ENCODE data around the gene MEF2A.
A peak's percentile ranks its signal among the peaks of the same experiment; 100 is the strongest.

The MEF2A gene

GRCh38 chr15:99706557-99707303, 140.9 kb downstream of the MEF2A start:
- no peak for DNase-seq

DNA sequence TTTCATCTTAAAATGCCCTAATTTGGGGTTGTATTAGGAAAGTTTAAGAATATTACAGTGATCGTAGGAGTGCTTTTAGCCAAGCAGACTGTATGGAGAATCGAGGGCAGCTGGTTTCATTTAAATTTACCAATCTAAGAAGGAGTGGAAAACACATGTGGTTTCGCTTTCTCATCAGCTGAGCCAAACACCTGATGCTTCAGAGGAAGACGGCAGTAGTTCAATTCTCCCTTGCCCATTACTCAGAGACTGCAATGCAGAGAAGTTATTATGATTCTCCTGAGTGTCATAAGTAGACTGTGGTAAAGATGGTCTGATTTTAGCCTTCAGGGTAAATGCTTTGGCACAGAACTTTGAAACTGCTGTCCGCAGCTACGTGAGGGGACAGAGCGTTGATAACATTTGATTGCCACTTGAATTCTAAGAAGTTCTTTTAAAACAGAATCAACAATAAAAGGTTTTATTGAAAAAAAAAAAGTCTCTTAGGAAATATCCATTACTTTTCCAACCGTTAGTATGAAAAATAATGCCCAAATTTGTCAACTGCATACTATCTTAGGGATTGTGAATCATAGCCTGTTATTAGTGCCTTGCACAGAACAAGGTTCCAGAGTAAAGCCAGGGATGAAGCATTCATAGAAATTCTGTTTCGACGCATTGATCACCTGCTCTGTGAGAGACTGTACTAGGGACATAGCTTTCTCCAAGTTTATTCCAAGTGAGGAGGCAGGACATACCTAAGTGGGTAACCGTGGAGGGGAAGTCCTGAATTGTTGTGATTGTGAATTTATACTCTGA, 141.9 kb downstream of the MEF2A start:
- DNase-seq: no peak

GRCh38 chr15:99708563-99708962, 142.8 kb downstream of the MEF2A start:
- peak; percentile 77 for DNase-seq

DNA sequence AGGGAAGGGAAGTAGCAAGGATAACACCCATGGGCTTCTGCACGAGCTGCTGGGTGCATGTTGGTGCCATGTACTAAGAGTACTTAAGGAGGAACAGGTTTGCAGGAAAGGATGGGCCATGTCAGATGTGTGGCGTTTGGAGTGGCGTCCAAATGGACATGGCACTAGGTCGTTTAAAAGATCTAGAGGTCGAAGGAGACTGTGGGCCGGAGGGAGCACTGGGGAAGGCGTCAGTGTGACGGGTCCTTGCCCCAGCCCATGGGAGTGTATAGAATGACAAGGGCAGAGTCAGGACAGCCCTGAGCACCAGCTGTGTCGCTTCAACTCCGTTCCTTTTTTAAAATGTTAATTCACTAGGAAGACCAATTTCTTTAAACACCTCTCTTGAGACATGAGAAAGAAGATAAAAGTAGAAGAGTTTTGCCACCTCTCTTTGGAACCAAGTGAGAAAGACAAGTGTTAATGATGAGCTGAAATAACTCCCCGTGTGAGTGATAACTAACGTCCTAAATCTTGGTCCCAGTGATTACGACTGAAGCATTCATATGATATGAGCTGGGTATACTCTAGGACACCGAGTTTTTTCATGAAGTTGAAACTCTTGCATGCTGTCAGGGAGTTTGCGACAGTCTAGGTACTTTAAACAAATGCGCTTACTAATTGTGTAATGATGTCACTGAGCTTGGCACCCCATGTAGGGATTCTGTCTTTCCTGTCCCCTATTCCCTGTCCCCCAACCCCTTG, 143.6 kb downstream of the MEF2A start:
- no peak for DNase-seq

- no peak for DNase-seq
Measured at GRCh38 chr15:99711625-99712024, 145.8 kb downstream of the MEF2A start.

DNA sequence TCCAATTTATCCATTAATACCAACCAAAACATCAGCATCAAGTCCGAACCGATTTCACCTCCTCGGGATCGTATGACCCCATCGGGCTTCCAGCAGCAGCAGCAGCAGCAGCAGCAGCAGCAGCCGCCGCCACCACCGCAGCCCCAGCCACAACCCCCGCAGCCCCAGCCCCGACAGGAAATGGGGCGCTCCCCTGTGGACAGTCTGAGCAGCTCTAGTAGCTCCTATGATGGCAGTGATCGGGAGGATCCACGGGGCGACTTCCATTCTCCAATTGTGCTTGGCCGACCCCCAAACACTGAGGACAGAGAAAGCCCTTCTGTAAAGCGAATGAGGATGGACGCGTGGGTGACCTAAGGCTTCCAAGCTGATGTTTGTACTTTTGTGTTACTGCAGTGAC, 146.6 kb downstream of the MEF2A start:
- no peak for DNase-seq

- no peak for DNase-seq
Measured at GRCh38 chr15:99716540-99717095, 150.8 kb downstream of the MEF2A start.

- no peak for DNase-seq
Measured at GRCh38 chr15:99717161-99718009, 151.6 kb downstream of the MEF2A start.

- no peak for DNase-seq
Measured at GRCh38 chr15:99718421-99718820, 152.6 kb downstream of the MEF2A start.

GRCh38 chr15:99719096-99719541, 153.3 kb downstream of the MEF2A start:
- DNase-seq: peak; percentile 32

DNA sequence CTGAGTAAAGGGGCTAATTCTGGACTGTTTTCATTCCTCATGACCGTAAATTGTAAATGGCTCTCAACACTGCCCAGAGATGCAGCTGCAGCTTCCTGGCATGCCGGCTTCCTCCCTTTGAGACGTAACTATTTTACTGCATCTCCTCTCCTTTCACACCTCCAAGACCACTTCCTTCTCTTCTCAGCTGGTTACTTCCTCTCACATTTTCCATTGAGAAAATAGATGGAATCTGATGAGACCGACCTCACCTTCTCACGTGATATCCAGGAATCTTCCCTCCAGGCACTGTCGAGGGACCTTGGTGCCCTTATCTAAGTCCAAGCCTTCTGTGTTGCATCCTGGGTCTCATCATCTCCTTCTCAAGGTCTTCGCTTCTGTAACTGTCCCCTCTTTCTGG, 154.7 kb downstream of the MEF2A start:
- no peak for DNase-seq

DNA sequence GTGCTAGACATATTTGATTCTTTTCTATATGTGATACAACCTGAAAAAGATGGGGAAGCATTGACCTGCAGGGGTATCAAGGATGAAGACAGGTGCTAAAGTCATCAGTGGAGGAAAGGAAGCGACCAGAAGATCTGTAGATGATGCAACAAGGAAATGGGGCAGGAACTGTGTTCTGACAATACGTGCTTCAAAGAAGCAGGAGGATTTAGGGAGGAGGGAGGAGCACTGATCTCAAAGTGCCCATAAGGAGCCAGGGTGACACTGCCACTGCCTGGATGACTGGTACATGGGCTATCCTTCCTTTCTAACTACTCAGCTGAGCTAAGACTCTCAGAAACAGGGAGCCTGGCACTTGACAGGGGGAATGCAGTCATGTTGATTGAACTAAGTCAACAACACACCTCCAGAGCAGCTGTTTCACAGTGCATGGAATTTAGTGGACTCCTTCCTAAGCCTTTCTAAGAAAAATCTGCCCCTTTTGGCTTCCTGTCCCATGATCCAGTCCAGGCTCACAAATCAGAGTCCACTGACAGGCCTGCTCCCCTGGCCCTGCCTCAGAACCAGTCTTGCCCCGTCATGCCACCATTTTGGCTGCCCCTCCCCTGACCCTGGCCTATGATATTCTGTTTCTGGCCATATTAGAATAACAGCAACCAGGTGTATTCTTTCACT, 155.5 kb downstream of the MEF2A start:
- DNase-seq: no peak

DNA sequence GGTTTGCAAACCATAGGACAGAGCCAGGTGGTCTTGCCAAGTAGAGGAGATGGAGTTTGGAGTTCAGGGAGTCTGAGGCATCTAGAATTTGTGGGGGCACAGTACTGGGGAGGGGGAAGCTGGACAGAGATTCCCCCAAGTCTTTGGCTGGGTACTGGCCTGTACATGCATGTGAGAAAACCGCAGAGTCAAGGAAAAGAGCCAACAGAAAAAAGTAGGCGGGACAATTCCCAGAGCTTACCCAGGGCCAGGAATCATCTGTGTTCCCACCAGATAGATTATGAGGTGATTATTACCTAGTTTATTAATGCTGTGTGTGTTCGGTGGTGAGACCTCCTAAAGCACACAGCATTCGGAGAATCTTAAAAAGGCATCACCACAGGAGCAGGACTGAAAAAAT, 156.1 kb downstream of the MEF2A start:
- DNase-seq: no peak

- DNase-seq: peak; percentile 38
Measured at GRCh38 chr15:99722406-99722805, 156.6 kb downstream of the MEF2A start.

DNA sequence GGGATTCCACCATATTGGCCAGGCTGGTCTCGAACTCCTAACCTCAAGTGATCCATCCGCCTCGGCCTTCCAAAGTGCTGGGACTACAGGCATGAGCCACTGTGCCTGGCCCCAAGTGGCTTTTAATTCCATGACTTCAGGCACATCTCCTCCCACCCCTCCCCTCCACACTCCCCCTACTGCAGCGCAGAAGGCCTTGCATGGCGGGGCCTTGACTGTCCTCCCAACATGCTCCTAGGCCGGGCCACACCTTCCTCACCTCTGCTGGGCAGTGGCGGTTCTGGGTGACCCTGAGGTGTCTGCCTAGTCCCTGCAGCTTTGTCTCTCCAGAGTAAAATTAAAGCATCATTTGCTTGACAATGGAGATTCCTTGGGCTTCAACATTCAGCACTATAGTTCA, 160.5 kb downstream of the MEF2A start:
- DNase-seq: no peak

DNA sequence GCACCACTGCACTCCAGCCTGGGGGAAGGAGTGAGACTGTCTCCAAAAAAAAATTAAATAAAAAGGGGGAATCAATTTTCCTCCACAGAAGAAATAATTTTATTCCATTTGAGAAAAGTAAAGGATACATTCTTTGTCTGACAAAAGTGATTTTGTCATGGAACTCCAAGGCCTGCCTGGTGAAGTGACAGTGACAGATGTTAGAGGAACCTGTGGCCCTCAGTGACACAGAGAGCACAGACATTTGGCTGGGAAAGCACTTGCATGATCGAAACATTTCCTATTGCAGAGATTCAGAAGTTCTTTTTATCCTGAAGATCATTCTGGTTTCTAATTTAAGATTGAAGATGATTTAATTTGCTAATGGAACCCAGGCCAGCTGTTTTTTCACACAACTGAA, 161.5 kb downstream of the MEF2A start:
- DNase-seq: no peak

DNA sequence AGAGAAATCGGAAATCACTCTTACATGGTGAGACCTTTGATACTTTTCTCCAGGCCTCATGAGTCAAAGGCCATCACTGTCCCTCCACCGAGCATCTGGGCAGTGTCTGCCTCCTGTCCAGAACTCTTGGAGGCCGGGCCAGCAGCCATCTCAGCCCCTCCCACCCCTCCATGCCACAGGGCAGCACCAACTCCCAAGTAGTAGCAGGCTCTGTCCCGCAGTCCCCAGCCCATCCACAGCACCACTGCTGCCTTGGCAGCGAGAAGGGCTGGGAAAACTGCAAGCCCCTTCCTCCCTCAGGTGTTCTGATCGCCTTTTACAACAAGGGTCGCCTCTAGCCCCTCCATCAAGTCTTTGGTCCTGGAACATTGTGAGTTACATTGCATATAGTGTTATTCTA, 161.9 kb downstream of the MEF2A start:
- DNase-seq: no peak

GRCh38 chr15:99728916-99729315, 163.1 kb downstream of the MEF2A start:
- DNase-seq: no peak

GRCh38 chr15:99729327-99729726, 163.5 kb downstream of the MEF2A start:
- DNase-seq: no peak

GRCh38 chr15:99729920-99730319, 164.1 kb downstream of the MEF2A start:
- DNase-seq: peak; percentile 16

- DNase-seq: no peak
Measured at GRCh38 chr15:99731336-99732123, 165.7 kb downstream of the MEF2A start.
